GM18517 (cell line): ENCODE measurements around the gene VPS13D.
A peak's percentile ranks its signal among the peaks of the same experiment; 100 is the strongest.
"Not testable (repeated sequence)": the region's sequence is repeated elsewhere in the genome, so short reads cannot be mapped to it uniquely, and the experiment has no call there.

ENCODE experiments used
- ATAC-seq: cut with Tn5 transposase; IDR thresholded peaks from one replicate; pipeline ENCODE4 v1.9.1; 2021; ENCODE audit warnings: mild to moderate bottlenecking, moderate library complexity; ENCODE audit not compliant: unreplicated experiment

Gene VPS13D

GRCh38 chr1:12282142-12282541 is 52.3 kb downstream of the VPS13D start:
- no peak for ATAC-seq

- ATAC-seq: no peak
Observed at GRCh38 chr1:12284486-12284885, 54.7 kb downstream of the VPS13D start.

GRCh38 chr1:12285496-12286143 is 55.8 kb downstream of the VPS13D start:
- no peak for ATAC-seq

- no peak for ATAC-seq
Observed at GRCh38 chr1:12287869-12288268, 58.0 kb downstream of the VPS13D start.

GRCh38 chr1:12290828-12291227 is 61.0 kb downstream of the VPS13D start:
- no peak for ATAC-seq

GRCh38 chr1:12293416-12293815 is 63.6 kb downstream of the VPS13D start:
- ATAC-seq: no peak

- ATAC-seq: no peak
Observed at GRCh38 chr1:12294076-12294475, 64.2 kb downstream of the VPS13D start.

- no peak for ATAC-seq
Observed at GRCh38 chr1:12296016-12296415, 66.2 kb downstream of the VPS13D start.

- peak; percentile 60 for ATAC-seq
Observed at GRCh38 chr1:12296623-12297022, 66.8 kb downstream of the VPS13D start.

GRCh38 chr1:12300706-12301105 is 70.9 kb downstream of the VPS13D start:
- ATAC-seq: no peak

- ATAC-seq: no peak
Observed at GRCh38 chr1:12301518-12302237, 71.8 kb downstream of the VPS13D start.

GRCh38 chr1:12302798-12303447 is 73.1 kb downstream of the VPS13D start:
- ATAC-seq: no peak

- ATAC-seq: no peak
Observed at GRCh38 chr1:12305377-12305776, 75.5 kb downstream of the VPS13D start.

- ATAC-seq: no peak
Observed at GRCh38 chr1:12309783-12310742, 80.2 kb downstream of the VPS13D start.

- no peak for ATAC-seq
Observed at GRCh38 chr1:12314333-12314903, 84.6 kb downstream of the VPS13D start.

GRCh38 chr1:12315146-12315545 is 85.3 kb downstream of the VPS13D start:
- ATAC-seq: no peak

GRCh38 chr1:12316331-12316730 is 86.5 kb downstream of the VPS13D start:
- ATAC-seq: no peak

GRCh38 chr1:12320486-12320885 is 90.7 kb downstream of the VPS13D start:
- ATAC-seq: no peak

- ATAC-seq: no peak
Observed at GRCh38 chr1:12324423-12324822, 94.6 kb downstream of the VPS13D start.

- not testable (repeated sequence) for ATAC-seq
Observed at GRCh38 chr1:12324973-12325372, 95.1 kb downstream of the VPS13D start.

- no peak for ATAC-seq
Observed at GRCh38 chr1:12326986-12327385, 97.2 kb downstream of the VPS13D start.
